SK-N-MC (cell line): ENCODE results near the gene RANBP17.

ENCODE experiments used
- EZH2 ChIP-seq: fragments of 200-600 bp; sonication (generic); IDR thresholded peaks from one replicate; pipeline ENCODE4 v1.6.1; 2017; ENCODE audit warnings: antibody characterized with exemption
- POLR2AphosphoS5 ChIP-seq: IDR thresholded peaks from 2 replicates; pipeline ENCODE4 v1.6.1; 2012; ENCODE audit warnings: mild to moderate bottlenecking, low read depth, low read length, borderline replicate concordance

- TF ChIP-seq EZH2 (no peak), POLR2AphosphoS5 (no peak)
These were observed 277.4 kb downstream of the RANBP17 start for GRCh38 chr5:171139227-171139626.
